GM18511 (cell line): ENCODE measurements around the gene B3GALT5.

Experiments
- ATAC-seq: cut with Tn5 transposase; IDR thresholded peaks from one replicate; pipeline ENCODE4 v1.9.1; 2021; ENCODE audit warnings: mild to moderate bottlenecking, moderate library complexity; ENCODE audit not compliant: unreplicated experiment

Gene B3GALT5

DNA sequence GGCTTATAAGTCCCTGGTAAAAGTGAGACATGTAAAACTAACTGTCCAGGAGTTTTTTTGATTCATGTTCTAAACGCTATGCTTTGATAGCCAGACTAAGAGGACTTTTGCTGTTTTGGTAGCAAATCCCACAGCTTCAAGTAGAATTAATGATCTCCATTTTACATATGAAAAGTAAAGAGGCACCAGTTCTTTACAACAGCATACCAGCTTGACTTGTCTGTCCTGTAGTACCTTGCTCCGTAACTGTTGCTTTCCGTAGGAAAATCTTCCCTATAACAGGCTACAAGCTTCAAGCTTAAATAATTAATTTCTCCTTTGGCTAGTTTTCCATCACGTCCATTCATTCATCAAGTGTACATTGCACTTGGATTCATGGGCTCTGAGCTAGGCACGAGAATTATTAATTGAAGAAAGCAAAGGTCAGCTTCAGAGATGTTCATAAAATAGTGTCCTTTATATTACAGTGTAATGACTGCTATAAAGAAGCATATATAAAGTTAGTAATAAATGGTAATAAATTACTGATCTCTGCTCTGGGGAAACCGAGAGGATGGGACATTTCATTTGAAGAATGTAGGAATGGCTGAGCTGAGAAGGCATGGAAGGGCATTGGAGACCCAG is 29.2 kb downstream of the B3GALT5 start:
- ATAC-seq: no peak

- no peak for ATAC-seq
Observed at GRCh38 chr21:39644062-39644560, 31.4 kb downstream of the B3GALT5 start.

- ATAC-seq: no peak
Observed at GRCh38 chr21:39645331-39645730, 32.6 kb downstream of the B3GALT5 start.

- ATAC-seq: no peak
Observed at GRCh38 chr21:39647476-39647875, 34.7 kb downstream of the B3GALT5 start.

DNA sequence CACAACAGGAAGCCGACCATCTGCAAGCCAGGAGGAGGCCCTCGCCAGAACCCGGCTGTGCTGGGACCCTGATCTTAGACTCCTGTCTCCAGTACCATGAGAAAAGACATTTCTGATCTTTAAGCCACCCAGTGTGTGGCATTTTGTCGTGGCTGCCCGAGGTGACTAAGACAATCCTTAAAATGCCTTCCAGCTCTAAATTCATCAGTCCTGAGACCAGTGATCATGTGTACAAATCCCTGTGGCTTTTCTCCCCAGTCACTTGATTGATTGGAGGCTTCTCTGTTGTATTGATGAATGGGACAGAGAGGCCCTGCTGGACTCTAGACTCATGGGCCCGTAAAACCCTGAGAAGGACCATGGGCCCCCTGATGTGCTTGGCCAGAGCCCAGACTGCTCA is 36.1 kb downstream of the B3GALT5 start:
- no peak for ATAC-seq

- ATAC-seq: no peak
Observed at GRCh38 chr21:39649526-39649925, 36.8 kb downstream of the B3GALT5 start.

- no peak for ATAC-seq
Observed at GRCh38 chr21:39650306-39650705, 37.6 kb downstream of the B3GALT5 start.

DNA sequence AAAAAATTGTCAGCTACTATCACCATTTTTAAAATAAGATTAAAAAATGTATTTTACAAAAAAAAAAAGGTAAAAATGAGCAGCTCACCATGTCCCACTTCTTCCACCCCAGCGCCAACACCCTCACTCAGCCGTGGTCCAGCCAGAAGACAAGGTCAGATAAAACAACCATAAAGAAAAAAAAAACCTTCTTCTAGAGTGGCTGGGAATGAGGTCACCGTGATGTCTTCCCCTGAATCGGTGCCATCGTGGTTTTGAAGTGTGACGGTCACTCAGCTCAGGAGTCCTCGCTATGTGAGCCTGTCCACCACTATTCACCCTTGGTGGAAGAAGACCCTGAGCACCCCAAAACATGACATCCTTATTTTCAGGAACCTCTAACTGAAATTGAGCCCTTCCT is 38.1 kb downstream of the B3GALT5 start:
- ATAC-seq: no peak

DNA sequence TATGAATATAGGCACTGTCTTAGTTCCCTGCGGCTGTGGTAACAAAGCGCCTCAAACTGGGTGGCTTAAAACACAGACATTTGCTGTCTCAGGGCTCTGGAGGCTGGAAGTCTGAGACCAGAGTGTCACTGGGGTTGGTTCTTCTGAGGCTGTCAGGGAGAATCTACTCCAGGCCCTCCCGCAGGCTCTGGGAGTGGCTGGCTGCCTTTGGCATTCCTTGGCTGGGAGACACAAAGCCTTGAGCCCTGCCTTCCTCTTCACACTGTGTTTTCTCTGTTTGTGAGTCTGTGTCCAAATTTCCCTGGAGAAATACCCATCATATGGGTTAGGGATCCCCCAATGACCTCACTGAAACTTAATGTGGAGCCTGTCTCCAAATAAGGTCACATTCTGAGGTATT is 38.5 kb downstream of the B3GALT5 start:
- ATAC-seq: no peak

DNA sequence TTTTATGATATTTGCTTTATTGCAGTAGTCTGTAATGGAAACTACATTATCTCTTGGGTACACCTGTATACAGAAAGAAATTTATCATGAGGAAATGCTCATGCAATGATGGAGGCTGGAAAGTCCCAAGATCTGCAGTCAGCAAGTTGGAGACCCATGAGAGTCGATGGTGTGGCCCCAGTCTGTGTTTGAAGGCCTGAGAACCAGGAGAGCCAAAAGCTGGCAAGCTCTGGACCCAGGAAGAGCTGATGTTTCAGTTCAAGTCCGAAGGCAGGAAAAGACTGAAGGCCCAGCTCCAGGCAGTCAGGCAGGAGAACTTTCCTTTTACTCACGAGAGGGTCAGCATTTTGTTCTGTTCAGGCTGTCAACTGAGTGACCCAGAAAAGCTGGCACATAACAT is 42.2 kb downstream of the B3GALT5 start:
- no peak for ATAC-seq

- no peak for ATAC-seq
Observed at GRCh38 chr21:39655589-39655988, 42.8 kb downstream of the B3GALT5 start.

DNA sequence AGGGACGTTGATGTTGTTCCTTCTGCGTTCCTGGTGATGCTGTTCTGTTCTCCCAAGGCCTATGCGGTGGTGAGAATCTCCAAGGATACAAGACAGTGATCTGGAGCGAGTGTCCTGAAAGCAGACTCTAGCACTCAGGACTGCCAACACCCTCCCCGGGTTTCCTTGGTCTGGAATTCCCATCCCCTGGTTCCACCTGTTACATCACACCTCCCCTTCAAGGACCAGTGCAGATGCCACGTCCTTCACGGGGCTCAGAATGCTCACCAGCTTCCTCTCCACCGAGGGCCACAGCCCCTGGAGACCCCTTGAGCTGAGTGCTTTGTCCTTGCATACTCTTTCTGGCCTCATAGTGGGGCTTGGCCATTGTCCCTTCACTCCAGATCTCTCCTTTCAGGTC is 43.5 kb downstream of the B3GALT5 start:
- no peak for ATAC-seq

DNA sequence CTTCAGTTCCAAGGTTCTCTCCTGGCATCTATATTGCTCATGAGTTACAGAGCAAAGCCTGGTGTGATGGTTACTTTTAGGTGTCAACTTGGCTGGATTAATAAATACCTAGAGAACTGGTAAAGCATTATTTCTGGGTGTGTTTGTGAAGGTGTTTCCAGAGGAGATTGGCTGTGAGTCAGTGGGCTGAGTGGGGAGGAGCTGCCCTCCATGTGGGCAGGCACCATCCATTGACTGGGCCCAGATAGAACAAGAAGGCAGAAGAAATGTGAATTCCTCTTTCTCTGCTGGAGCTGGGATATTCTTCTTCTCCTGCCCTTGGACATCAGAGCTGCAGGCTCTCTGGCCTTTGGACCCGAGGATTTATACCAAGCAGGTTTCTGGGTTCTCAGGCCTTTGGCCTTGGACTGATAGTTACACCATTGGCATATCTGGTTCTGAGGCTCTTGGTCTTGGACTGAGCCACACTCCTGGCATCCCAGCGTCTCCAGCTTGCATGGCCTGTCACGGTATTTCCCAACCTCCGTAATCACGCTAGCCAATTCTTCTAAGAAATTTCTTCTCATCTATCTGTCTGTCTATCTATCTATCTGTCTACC is 44.5 kb downstream of the B3GALT5 start:
- ATAC-seq: no peak

DNA sequence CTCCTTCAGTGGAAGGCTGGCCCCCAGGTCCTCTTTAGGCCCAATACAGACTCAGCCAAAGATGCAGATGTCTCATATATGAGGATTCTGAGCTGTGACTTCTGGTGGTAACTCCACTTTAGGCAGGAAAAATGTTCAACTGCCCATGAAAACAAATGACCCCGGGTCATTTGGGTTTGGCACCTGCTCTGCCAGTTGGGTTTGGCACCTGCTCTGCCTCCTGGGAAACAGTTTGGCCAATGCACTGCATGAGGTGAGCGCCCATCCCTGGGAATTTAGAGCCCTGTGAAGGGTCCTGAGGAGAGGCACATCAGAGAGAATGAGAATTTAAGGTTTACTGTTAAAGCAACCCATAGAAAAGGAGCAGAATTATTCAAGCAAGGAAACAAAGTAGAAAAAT is 45.3 kb downstream of the B3GALT5 start:
- ATAC-seq: no peak

DNA sequence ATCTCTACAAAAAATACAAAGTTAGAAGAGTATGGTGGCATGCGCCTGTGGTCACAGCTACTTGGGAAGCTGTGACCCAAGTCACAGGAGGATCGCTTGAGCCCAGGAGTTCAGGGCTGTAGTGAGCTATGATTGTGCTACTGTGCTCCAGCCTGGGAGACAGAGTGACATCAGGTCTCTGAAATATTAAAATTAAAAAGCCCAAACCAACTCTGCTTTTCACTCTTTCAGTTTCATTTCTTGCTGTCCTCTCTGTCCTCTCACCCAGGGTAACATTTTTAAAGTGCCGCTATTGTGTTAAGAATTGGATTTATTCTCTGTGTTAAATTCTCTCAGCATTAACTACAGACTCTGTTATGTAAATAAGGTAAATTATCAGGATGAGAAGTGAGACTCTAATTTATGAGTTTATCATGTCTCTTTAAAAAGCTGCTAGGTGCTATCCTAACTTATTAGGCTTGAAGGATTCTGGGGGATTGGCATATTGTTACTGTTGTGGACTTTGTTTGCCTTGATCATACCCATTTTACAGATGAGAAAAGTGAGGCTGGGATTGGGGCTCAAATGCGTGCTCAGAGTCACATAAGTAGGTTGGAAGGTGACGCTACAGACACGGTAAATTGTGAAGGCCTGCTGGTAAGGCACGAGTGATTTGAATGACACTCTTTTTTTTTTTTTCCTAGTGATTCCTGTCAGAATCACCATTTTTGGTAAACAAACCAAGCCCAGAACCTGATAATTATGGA is 46.5 kb downstream of the B3GALT5 start:
- ATAC-seq: no peak

- no peak for ATAC-seq
Observed at GRCh38 chr21:39660191-39660980, 47.6 kb downstream of the B3GALT5 start.

DNA sequence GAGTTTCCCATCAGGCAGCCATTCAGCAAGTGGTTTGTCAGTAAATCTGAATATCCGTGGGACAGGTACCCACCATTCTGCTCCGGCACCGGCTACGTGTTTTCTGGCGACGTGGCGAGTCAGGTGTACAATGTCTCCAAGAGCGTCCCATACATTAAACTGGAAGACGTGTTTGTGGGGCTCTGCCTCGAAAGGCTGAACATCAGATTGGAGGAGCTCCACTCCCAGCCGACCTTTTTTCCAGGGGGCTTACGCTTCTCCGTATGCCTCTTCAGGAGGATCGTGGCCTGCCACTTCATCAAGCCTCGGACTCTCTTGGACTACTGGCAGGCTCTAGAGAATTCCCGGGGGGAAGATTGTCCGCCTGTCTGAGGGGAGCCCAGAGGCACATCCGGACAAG is 48.4 kb downstream of the B3GALT5 start:
- ATAC-seq: no peak

DNA sequence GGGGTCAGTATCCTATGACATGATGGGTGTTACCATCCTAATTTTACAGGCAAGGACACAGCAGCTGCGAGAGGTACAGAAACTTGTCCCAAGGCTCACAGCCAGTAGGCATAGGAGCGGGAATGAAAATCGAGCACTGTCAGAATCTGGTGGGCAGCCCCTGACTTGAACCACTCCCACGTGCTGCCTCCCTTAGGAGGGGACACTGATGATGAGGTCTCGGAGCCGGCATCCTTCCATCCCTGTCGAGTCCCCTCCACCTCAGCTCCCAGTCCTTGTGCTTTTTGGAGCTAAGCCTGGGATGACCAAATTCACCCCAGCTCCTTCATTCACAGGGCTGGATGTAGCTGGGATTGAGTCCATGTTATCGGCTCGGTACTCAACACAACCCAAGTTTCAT is 49.0 kb downstream of the B3GALT5 start:
- no peak for ATAC-seq

GRCh38 chr21:39662411-39662953 is 49.7 kb downstream of the B3GALT5 start:
- no peak for ATAC-seq

- no peak for ATAC-seq
Observed at GRCh38 chr21:39663066-39663465, 50.3 kb downstream of the B3GALT5 start.
